ENCODE results near the gene AR.

- TF ChIP-seq POLR2A (IDR thresholded peaks at IDR 0.05; ENCODE audit: low read depth, low read length) (no peak), POU2F2 (IDR thresholded peaks at IDR 0.05; ENCODE audit: low read depth, low read length) (no peak), POLR2AphosphoS5 (IDR thresholded peaks at IDR 0.05; ENCODE audit: low read depth, low read length) (no peak), TAF1 (IDR thresholded peaks at IDR 0.05; ENCODE audit: low read depth, low read length) (no peak), SPI1 (IDR thresholded peaks at IDR 0.05; ENCODE audit: low read depth, low read length) (no peak)
Measured at GRCh38 chrX:67725471-67725870, 181.7 kb downstream of the AR start.
